ENCODE data around the gene ALG9. TPM values are rescaled to one million over a fixed set of nuclear protein-coding genes. Genes with fewer than 3 reads are reported as not detected.

ALG9 gene
- total RNA-seq, 3 donors from 2014 or later, result 31.8 to 46.2 (median 43.9) TPM

GRCh38 chr11:111765984-111766833 lies 105.2 kb downstream of the ALG9 start, which contains the start of gene PPP2R1B:
Gene PPP2R1B, minus strand, starts transcription at chr11:111766389. Its CDS starts 28 bp downstream, at chr11:111766361.
- H3K4me3 ChIP-seq, result peak within 1 kb of the TSS; percentile 90 to 98 (median 93)
- no peaks in the 10 kb centered on the region for H3K27me3 ChIP-seq
- H3K27ac ChIP-seq, result peak within 1 kb of the TSS; percentile 87 to 96
- H3K4me1 ChIP-seq, result no peaks in the 10 kb centered on the region
- no peaks in the 10 kb centered on the region for H3K36me3 ChIP-seq
- TF ChIP-seq POLR2A (IDR thresholded peaks at IDR 0.05) (peak; percentile 39), POLR2AphosphoS5 (IDR thresholded peaks at IDR 0.05) (peak in 2 of 3 donors; percentile 63 to 65), CTCF (IDR thresholded peaks at IDR 0.05) (no peak)
- DNase-seq (ENCODE audit: low spot score in 2 of 2), result peak; percentile 62 to 70
- H3K9me3 ChIP-seq, result no peaks in the 10 kb centered on the region
- intact Hi-C loops (cut with DNase I; ENCODE audit: low total_unique reads), result no loop called here

- Histone ChIP-seq H3K4me1 (no peaks in the 10 kb centered on the region), H3K4me3 (peak overlapping the region; percentile 90 to 98 (median 93)), H3K36me3 (no peaks in the 10 kb centered on the region), H3K9me3 (no peaks in the 10 kb centered on the region), H3K27ac (peak overlapping the region; percentile 87 to 96), H3K27me3 (no peaks in the 10 kb centered on the region)
- intact Hi-C loops (cut with DNase I; ENCODE audit: low total_unique reads), result no loop called here
- no peak for DNase-seq (ENCODE audit: low spot score in 2 of 2)
- TF ChIP-seq POLR2A (IDR thresholded peaks at IDR 0.05) (no peak), CTCF (IDR thresholded peaks at IDR 0.05) (no peak), POLR2AphosphoS5 (IDR thresholded peaks at IDR 0.05) (no peak)
Measured at GRCh38 chr11:111765320-111765983, 105.9 kb downstream of the ALG9 start.

GRCh38 chr11:111764621-111765020 lies 106.8 kb downstream of the ALG9 start:
- no peaks in the 10 kb centered on the region for H3K36me3 ChIP-seq
- H3K4me3 ChIP-seq, result peak overlapping the region in 2 of 3 donors; percentile 90 to 98
- no peaks in the 10 kb centered on the region for H3K27me3 ChIP-seq
- no peaks in the 10 kb centered on the region for H3K4me1 ChIP-seq
- no peak overlapping the region for H3K27ac ChIP-seq
- TF ChIP-seq POLR2A (IDR thresholded peaks at IDR 0.05), result no peak
- TF ChIP-seq CTCF (IDR thresholded peaks at IDR 0.05), result no peak
- TF ChIP-seq POLR2AphosphoS5 (IDR thresholded peaks at IDR 0.05), result no peak
- DNase-seq (ENCODE audit: low spot score in 2 of 2), result no peak
- H3K9me3 ChIP-seq, result no peaks in the 10 kb centered on the region
- intact Hi-C loops (cut with DNase I; ENCODE audit: low total_unique reads), result no loop called here

GRCh38 chr11:111762981-111763643 lies 108.3 kb downstream of the ALG9 start:
- Histone ChIP-seq H3K4me1 (no peaks in the 10 kb centered on the region), H3K27me3 (no peaks in the 10 kb centered on the region), H3K9me3 (no peaks in the 10 kb centered on the region), H3K4me3 (no peak overlapping the region), H3K27ac (no peak overlapping the region), H3K36me3 (peaks cover 9% of the 10 kb centered on the region)
- DNase-seq (ENCODE audit: low spot score in 2 of 2), result no peak
- intact Hi-C loops (cut with DNase I; ENCODE audit: low total_unique reads), result no loop called here
- TF ChIP-seq POLR2AphosphoS5 (IDR thresholded peaks at IDR 0.05) (no peak), CTCF (IDR thresholded peaks at IDR 0.05) (no peak), POLR2A (IDR thresholded peaks at IDR 0.05) (no peak)

Data from breast epithelium (tissue), 4 donors.